Kidney glomerular epithelial cell (primary cell): ENCODE measurements around the gene ZNF473.
"Not testable (repeated sequence)": the region's sequence is repeated elsewhere in the genome, so short reads cannot be mapped to it uniquely, and the experiment has no call there.

ENCODE experiments used
- DNase-seq: peaks from one replicate; lab custom pipeline; 2025; lab: John Stamatoyannopoulos, UW

The ZNF473 gene

GRCh38 chr19:50099696-50100095 lies 73.9 kb downstream of the ZNF473 start:
- DNase-seq = not testable (repeated sequence)

GRCh38 chr19:50100946-50101345 lies 75.1 kb downstream of the ZNF473 start:
- not testable (repeated sequence) for DNase-seq
